ENCODE results near the gene CNTN4. TPM values are rescaled to one million over a fixed set of nuclear protein-coding genes. Genes with fewer than 3 reads are reported as not detected.
"Not testable (repeated sequence)": the region's sequence is repeated elsewhere in the genome, so short reads cannot be mapped to it uniquely, and the experiment has no call there.

CNTN4 gene
- polyA plus RNA-seq, 3 donors, result 28.0 to 30.2 (median 29.7) TPM

DNA sequence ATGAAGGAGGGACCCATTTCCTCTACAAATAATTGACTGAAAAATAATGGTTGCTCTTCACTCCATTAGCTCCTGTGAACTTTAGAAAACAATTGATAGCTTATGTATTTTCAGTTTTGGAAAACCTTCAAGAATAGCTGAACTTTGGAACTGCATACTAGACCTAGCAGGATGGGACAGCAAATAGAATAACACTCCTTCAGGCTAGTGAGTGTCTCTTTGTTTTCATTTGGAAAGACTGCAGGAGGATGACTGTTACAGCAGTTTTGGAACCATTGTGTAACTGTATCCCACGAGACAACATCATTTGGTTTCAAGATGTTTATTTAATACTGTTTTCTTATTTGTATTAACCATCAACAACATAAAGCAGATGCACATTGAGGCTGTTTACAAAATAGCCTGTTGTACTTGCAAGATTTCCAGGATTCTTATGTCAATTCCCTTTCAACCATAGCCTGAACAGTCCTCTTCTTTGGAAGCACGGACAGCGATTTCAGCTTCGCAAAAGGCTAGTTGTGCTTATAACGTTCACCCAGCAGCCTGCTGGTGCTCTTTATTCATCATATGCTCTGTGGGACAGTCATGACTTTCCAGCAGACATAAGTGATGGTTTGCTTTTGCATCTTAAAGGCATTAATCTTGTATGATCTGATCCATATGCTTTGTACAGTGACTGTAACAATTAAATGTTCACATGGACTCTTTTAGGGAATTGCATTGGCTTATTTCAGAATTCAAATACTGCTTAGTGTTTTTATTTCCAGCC is 676.0 kb downstream of the CNTN4 start:
- DNase-seq, result peak; percentile 27

- DNase-seq, result no peak
Measured at GRCh38 chr3:2783261-2783660, 684.6 kb downstream of the CNTN4 start.

GRCh38 chr3:2784627-2785026 is 686.0 kb downstream of the CNTN4 start:
- no peak for DNase-seq

DNA sequence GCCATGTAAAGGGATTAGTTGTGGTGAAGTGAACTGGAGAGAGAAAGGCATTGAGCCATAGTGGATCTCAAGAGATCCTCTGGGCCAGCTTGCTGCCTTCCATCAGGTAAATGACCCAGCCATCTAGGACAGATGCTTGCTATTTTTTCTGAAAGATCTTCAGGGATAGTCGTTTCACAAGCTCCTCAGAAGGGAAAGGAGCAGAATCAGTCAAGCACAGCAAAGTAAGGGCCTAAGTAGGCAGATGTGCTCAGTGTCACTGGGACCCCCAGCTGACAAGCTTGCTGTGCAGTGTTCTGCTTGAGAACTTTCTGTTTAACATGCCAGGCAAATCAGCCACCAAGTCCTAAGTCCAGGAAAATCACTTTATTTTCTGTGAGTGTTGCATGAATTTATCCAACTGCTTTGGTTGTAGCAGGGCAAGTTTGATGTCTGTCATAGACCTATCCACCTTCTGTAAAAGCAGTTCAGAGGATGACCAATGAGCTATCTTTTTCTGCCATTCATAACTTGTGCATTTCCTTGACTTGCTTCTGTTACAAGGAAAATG is 691.7 kb downstream of the CNTN4 start:
- no peak for DNase-seq

DNA sequence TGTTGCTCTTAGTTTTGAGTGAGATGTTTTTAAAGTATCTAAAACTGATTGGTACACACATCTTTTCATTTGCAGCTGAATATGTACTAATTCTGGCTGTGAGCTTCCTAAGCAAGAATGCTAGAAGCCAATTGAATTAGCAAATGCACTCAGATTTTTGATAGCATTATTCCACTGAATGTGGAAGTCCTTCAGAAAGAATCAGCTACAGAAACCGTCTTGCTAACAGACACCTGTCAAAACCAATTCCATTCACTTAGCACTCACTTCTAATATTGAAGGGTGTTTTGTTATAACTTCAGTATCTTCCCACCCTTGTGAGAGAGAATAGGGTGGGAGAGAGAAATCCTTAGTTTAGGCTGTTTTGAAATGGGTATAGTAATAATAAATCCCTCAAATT is 693.8 kb downstream of the CNTN4 start:
- no peak for DNase-seq

DNA sequence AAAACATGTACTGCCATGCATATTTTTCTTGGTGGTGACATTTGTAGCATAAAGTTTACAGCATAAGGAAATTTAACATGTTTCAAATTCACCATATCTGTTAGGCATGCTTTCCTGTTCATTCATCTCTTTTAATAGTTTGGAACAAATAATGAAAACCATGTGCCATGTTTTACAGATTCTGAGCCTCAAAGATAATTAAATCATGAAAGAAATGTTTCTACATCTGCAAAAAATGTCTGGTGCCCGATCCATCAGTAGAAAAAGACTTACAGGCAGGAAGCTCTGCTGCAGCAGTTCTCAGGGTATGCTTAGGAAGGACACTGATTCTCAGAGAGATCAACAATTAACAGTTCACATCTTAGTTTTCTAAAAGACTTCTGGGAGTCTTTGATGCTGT is 695.3 kb downstream of the CNTN4 start:
- no peak for DNase-seq

GRCh38 chr3:2802429-2802828 is 703.8 kb downstream of the CNTN4 start:
- DNase-seq, result no peak

DNA sequence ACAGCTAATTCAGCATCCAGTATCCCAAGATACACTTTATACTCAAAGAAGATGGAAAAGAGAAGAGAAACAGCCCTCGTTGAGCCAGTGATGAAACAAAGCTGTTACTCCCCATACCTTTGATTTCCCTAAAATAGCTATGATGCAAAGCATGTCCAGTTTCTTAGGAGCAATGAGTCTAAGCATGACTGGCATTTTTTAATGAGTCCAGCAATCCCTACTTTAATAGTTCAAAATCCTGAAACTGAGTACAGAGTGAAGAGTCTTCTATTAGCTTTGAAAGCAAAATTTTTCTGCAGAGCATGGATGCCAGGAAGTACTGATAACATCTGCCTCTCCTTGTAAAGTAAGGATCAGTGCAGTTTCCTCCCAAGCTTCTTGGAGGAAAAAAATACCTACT is 708.8 kb downstream of the CNTN4 start:
- no peak for DNase-seq

DNA sequence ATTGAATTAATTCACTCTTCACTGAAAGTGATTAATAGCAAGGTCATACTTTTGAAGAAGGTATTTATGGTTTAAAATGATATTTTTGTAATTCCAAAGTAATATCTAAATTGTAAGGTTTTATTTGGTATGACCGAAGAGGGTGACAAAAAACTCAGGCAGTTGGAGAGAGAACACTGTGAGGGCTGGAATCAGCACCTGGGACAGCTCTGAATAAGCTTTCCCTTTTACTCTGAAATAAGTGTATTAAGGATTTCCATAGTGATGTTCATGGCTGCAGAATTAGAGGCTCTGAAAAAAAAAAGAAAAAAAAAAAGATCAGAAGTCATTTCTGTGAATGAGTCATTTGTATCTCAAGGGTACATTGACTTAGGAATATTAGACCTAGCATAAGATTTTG is 712.1 kb downstream of the CNTN4 start:
- peak; percentile 36 for DNase-seq

DNA sequence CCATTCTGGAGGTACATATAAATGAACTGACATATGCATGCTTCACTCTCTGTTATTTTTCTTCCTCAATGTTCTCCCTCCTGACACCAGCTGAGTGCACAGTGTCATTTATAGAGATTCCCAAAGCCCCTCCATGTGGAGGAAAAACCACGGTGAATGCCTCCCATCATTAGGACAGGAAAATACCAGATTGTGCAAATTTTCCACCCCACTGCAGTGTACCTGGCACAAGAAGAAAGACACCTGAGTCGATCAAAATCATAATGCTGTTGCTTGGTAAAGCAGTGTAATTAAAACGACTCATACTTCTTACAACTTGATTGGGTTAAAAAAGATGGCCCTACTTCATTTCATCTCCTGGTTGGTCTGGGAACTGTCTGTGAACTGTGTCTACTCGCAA is 720.9 kb downstream of the CNTN4 start:
- no peak for DNase-seq

DNA sequence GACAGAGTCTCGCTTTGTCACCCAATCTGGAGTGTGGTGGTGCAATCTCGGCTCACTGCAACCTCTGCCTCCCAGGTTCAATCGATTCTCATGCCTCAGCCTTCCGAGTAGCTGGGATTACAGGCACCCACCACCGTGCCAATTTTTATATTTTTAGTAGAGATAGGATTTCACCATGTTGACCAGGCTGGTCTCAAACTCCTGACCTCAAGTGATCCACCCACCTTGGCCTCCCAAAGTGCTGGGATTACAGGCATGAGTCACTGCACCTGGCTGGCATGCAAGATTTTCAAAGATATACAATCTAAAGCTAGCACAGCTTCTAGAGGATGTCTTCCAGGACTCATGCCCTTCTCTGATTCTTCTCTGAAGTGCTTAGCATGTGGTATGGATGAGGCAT is 722.3 kb downstream of the CNTN4 start:
- DNase-seq, result not testable (repeated sequence)

DNA sequence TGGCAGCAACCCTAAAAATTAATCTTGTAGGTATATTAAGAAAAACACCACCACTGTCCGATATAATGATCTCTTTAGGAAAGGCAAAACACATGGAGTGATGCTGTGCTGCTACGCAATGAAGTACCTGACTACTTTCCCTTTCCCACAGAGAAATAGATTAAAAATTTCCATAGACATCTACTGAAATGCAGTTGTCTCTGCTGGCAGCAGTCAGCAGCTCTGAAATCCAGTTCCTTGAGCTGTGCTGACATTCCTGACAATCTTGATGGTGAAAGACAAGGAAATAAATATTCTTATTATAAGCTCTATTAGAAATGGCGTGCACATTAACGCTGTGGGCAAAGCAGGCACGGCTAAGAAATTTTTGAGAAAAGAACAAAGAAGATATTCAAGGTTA is 723.9 kb downstream of the CNTN4 start:
- no peak for DNase-seq

GRCh38 chr3:2823031-2823430 is 724.4 kb downstream of the CNTN4 start:
- no peak for DNase-seq

DNA sequence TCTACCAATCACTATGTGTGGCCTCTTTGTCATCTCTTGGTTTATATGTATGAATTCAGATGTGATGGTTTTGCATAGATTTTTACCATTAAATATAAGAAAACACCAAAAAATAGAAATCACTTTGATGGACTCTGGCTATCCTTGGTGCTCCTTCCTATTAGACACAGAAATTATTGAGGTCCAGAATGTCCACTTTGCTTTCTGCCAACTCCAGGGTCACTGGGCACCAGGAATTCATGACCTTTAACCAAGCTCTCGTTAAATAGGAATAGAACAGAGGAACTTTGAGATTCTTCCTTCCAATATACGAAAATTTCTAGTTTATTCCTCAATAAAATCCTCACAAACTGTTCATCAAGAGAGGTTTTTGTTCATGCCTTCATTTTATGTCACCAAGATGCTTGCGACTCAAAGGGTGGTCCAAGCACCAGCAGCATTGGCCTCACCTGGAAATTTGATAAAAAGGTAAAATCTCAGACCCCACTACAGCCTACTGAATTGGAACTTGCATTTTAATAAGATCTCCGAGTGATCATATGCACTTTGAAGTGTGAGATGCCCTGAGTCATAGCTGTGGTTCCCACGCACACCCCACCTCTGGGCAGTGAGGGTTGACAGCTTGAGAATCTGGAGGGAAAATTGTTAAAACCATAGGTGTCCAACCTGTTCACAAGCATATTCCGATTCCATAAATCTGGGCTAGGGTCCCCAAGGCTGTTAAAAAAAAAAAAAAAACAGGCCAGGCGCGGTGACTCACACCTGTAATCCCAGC is 725.0 kb downstream of the CNTN4 start:
- no peak for DNase-seq

DNA sequence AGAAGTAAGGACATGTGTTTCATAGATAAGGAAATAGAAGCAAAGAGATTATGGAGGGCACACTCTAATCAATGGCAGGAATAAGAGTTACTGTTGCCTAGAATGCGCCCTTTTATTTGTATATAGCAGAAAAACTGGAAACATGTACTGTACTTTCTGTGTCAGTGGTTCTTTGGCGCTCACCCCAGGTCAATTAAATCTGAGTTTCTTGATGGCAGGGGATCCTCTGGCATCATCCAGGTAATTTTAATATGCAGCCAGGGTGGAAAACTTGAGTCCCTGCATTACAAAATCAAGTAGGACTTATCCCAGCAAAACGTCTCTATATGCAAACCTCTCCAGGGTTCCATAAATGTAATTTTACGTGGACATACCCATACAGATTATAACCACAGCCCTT is 727.4 kb downstream of the CNTN4 start:
- no peak for DNase-seq

- DNase-seq, result no peak
Measured at GRCh38 chr3:2826453-2826852, 727.8 kb downstream of the CNTN4 start.

DNA sequence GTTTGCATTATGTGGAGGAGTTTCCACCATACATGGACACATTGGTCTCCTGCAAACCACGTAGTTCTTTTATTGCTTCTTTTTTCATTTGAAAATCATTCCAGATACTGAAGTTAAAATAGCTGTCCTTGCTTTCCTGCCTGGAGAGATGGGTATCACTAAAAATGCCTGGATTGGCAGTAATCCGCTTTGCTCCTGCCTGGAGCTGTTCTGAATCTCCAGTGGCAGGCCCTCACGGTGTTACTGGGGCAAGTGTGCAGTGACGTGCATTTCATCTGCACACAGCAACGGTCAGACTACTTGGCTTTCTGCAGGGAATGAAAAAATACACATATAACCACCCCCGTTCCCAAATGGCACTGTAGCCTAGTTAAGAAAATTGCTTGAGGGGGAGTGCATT is 738.6 kb downstream of the CNTN4 start:
- no peak for DNase-seq

- no peak for DNase-seq
Measured at GRCh38 chr3:2837910-2838309, 739.2 kb downstream of the CNTN4 start.

- peak; percentile 41 for DNase-seq
Measured at GRCh38 chr3:2838546-2839157, 740.0 kb downstream of the CNTN4 start.

GRCh38 chr3:2839876-2840275 is 741.2 kb downstream of the CNTN4 start:
- DNase-seq, result no peak

GRCh38 chr3:2847062-2847841 is 748.6 kb downstream of the CNTN4 start:
- no peak for DNase-seq

- no peak for DNase-seq
Measured at GRCh38 chr3:2849092-2849491, 750.4 kb downstream of the CNTN4 start.
